B cell (primary cell): Measurements from ENCODE around the gene CDC42BPG.

Source experiments
- EZH2 ChIP-seq: IDR thresholded peaks from 2 replicates; pipeline ENCODE4 v1.6.1; 2012; ENCODE audit warnings: borderline replicate concordance, low read depth, mild to moderate bottlenecking, moderate library complexity, low read length; ENCODE audit not compliant: insufficient read depth, poor library complexity, severe bottlenecking
- TF ChIP-seq, protein P1 (sequence below): fragments of 200-600 bp; IDR thresholded peaks from one replicate; pipeline ENCODE4 v1.8.0; 2022; ENCODE audit warnings: antibody characterized with exemption, mild to moderate bottlenecking

DNA sequence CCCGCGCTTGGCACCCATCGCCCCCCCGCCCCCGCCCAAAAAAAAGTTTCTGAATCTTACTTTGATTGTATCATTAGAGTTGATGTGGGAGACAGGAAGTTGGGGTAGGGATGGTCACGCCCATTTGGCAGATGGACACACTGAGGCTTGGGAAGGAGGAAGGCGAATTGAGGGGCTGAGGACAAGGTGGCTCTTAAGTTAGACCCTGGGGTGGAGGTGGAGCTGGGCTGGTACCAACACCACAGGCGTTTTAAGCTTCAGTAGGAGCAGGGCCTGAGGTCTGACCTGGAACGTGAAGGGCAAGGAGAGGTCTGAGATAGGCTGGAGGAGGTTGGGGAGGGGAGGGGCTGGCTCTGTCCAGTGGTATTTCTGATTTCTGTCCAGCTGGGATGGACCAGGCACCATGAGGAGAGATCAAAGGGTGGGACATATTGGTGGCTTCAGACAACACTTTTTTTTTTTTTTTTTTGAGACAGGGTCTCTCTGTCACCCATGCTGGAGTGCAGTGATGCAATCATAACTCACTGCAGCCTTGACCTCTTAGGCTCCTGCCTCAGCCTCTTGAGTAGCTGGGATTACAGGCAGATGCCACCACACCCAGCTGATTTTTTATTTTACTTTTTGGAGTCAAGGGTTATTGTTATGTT lies 799 bp upstream of the CDC42BPG start:
- TF ChIP-seq, protein P1, sequence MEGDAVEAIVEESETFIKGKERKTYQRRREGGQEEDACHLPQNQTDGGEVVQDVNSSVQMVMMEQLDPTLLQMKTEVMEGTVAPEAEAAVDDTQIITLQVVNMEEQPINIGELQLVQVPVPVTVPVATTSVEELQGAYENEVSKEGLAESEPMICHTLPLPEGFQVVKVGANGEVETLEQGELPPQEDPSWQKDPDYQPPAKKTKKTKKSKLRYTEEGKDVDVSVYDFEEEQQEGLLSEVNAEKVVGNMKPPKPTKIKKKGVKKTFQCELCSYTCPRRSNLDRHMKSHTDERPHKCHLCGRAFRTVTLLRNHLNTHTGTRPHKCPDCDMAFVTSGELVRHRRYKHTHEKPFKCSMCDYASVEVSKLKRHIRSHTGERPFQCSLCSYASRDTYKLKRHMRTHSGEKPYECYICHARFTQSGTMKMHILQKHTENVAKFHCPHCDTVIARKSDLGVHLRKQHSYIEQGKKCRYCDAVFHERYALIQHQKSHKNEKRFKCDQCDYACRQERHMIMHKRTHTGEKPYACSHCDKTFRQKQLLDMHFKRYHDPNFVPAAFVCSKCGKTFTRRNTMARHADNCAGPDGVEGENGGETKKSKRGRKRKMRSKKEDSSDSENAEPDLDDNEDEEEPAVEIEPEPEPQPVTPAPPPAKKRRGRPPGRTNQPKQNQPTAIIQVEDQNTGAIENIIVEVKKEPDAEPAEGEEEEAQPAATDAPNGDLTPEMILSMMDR, result no peak
- no peak for TF ChIP-seq EZH2
